ENCODE data around the gene HOATZ.

DNA sequence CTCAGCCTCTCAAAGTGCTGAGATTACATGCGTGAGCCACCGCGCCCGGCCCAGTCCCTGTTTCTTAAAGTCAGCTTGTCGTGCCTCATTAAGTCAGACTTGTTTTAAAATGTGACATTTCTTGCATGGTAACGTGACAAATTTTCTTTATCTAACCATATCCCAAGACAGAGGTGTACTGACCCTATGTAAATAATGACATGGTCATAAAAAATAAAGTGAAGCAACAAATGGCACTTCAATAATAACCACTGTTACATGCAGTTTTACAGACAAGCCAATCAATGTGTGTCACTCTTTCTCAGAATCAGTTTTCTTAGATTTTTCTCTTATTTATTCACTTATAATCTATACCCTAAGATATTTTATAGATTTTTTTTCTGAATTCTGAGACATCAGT lies 61.2 kb downstream of the HOATZ start:
- TF ChIP-seq TAF1 (IDR thresholded peaks at IDR 0.05; ENCODE audit: low read depth, low read length) (no peak), POLR2AphosphoS5 (IDR thresholded peaks at IDR 0.05; ENCODE audit: low read depth, low read length) (no peak), POLR2A (IDR thresholded peaks at IDR 0.05; ENCODE audit: low read depth, low read length) (no peak), POU2F2 (IDR thresholded peaks at IDR 0.05; ENCODE audit: low read depth, low read length) (no peak), PAX5 (IDR thresholded peaks at IDR 0.05; ENCODE audit: insufficient read depth, low read length, severe bottlenecking) (no peak), SPI1 (IDR thresholded peaks at IDR 0.05; ENCODE audit: low read depth, low read length) (no peak)

Measured in GM12891 (cell line).